ENCODE results near the gene MRPS6. TPM values are rescaled to one million over a fixed set of nuclear protein-coding genes. Genes with fewer than 3 reads are reported as not detected.

The MRPS6 gene
- total RNA-seq, 6 donors from 2014 or later: 25.0 to 54.6 (median 41.6) TPM

GRCh38 chr21:34166468-34166867, 93.1 kb downstream of the MRPS6 start:
- H3K9me3 ChIP-seq: peaks cover 34 to 68% (median 55%) of the 10 kb centered on the region in 4 donors
- no peak for DNase-seq

GRCh38 chr21:34170886-34171285, 97.5 kb downstream of the MRPS6 start:
- H3K36me3 ChIP-seq: no peaks in the 10 kb centered on the region
- ATAC-seq (ENCODE audit: low FRiP score in 2 of 2) (no peak), DNase-seq (no peak)
- H3K27ac ChIP-seq: no peak overlapping the region
- H3K4me1 ChIP-seq: no peaks in the 10 kb centered on the region
- H3K27me3 ChIP-seq: no peaks in the 10 kb centered on the region
- H3K4me3 ChIP-seq: no peak overlapping the region
- 88 to 97% methylated on average over 2 of the region's 2 CpGs for WGBS, 2 donors
- TF ChIP-seq POLR2A (IDR thresholded peaks at IDR 0.05) (no peak), POLR2AphosphoS5 (IDR thresholded peaks at IDR 0.05) (no peak), CTCF (IDR thresholded peaks at IDR 0.05) (no peak), EP300 (IDR thresholded peaks at IDR 0.05) (no peak)
- H3K9me3 ChIP-seq: peaks cover 20 to 46% (median 40%) of the 10 kb centered on the region in 4 donors

More at GRCh38 chr21:34166468-34166867, 93.1 kb downstream of the MRPS6 start:
- Histone ChIP-seq H3K36me3 (no peaks in the 10 kb centered on the region), H3K27ac (no peak overlapping the region), H3K4me1 (no peaks in the 10 kb centered on the region), H3K4me3 (no peak overlapping the region), H3K27me3 (no peaks in the 10 kb centered on the region)
- ATAC-seq (ENCODE audit: low FRiP score in 2 of 2): no peak
- no peak for TF ChIP-seq POLR2AphosphoS5 (IDR thresholded peaks at IDR 0.05)
- TF ChIP-seq POLR2A (IDR thresholded peaks at IDR 0.05): no peak
- TF ChIP-seq EP300 (IDR thresholded peaks at IDR 0.05): no peak
- no peak for TF ChIP-seq CTCF (IDR thresholded peaks at IDR 0.05)
- WGBS, 2 donors: 88 to 94% methylated on average over 5 of the region's 5 CpGs

GRCh38 chr21:34174470-34174869, 101.1 kb downstream of the MRPS6 start:
- no peaks in the 10 kb centered on the region for H3K4me1 ChIP-seq
- ATAC-seq (ENCODE audit: low FRiP score in 2 of 2): no peak
- DNase-seq: no peak
- no peak overlapping the region for H3K27ac ChIP-seq
- H3K36me3 ChIP-seq: no peaks in the 10 kb centered on the region
- no peak for TF ChIP-seq CTCF (IDR thresholded peaks at IDR 0.05)
- no peak for TF ChIP-seq EP300 (IDR thresholded peaks at IDR 0.05)
- no peak for TF ChIP-seq POLR2AphosphoS5 (IDR thresholded peaks at IDR 0.05)
- TF ChIP-seq POLR2A (IDR thresholded peaks at IDR 0.05): no peak
- peaks cover 0 to 16% (median 8%) of the 10 kb centered on the region in 4 donors for H3K9me3 ChIP-seq
- no peak overlapping the region for H3K4me3 ChIP-seq
- no peaks in the 10 kb centered on the region for H3K27me3 ChIP-seq

- TF ChIP-seq POLR2AphosphoS5 (IDR thresholded peaks at IDR 0.05) (no peak), POLR2A (IDR thresholded peaks at IDR 0.05) (no peak), CTCF (IDR thresholded peaks at IDR 0.05) (no peak), EP300 (IDR thresholded peaks at IDR 0.05) (no peak)
- Histone ChIP-seq H3K4me3 (no peak overlapping the region), H3K27ac (no peak overlapping the region), H3K9me3 (peaks cover 0 to 12% (median 8%) of the 10 kb centered on the region in 4 donors), H3K27me3 (no peaks in the 10 kb centered on the region), H3K36me3 (no peaks in the 10 kb centered on the region), H3K4me1 (no peaks in the 10 kb centered on the region)
- WGBS, 2 donors: 67 to 85% methylated on average over 1 of the region's 1 CpG
- ATAC-seq (ENCODE audit: low FRiP score in 2 of 2) (no peak), DNase-seq (no peak)
These were observed 103.1 kb downstream of the MRPS6 start for GRCh38 chr21:34176448-34176847.

GRCh38 chr21:34177919-34178567, 104.7 kb downstream of the MRPS6 start:
- no peak for TF ChIP-seq CTCF (IDR thresholded peaks at IDR 0.05)
- TF ChIP-seq POLR2AphosphoS5 (IDR thresholded peaks at IDR 0.05): no peak
- Histone ChIP-seq H3K4me1 (no peaks in the 10 kb centered on the region), H3K27me3 (no peaks in the 10 kb centered on the region), H3K27ac (no peak overlapping the region), H3K36me3 (no peaks in the 10 kb centered on the region), H3K4me3 (no peak overlapping the region), H3K9me3 (peaks cover 0 to 7% (median 0%) of the 10 kb centered on the region in 4 donors)
- WGBS, 2 donors: 82 to 84% methylated on average over 7 of the region's 7 CpGs
- no peak for DNase-seq
- ATAC-seq (ENCODE audit: low FRiP score in 2 of 2): no peak
